Limb (tissue), 2 donors: ENCODE data around the gene TRIM56.
A peak's percentile ranks its signal among the peaks of the same experiment; 100 is the strongest.
"Not testable (repeated sequence)": the region's sequence is repeated elsewhere in the genome, so short reads cannot be mapped to it uniquely, and the experiment has no call there.

Experiments
- DNase-seq, 2 donors: peaks; one replicate each; pipeline ENCODE4 v3.0.0-alpha.2; 2016; ENCODE audit errors: extremely low spot score in 2 of 2

Gene TRIM56

GRCh38 chr7:101111261-101111660 lies 26.0 kb downstream of the TRIM56 start:
- no peak for DNase-seq

GRCh38 chr7:101112233-101112632 lies 27.0 kb downstream of the TRIM56 start:
- DNase-seq = no peak

GRCh38 chr7:101113140-101113539 lies 27.9 kb downstream of the TRIM56 start:
- not testable (repeated sequence) for DNase-seq

- no peak for DNase-seq
Observed at GRCh38 chr7:101113836-101114235, 28.6 kb downstream of the TRIM56 start.

GRCh38 chr7:101114492-101114891 lies 29.2 kb downstream of the TRIM56 start:
- no peak for DNase-seq

GRCh38 chr7:101115215-101115614 lies 29.9 kb downstream of the TRIM56 start:
- DNase-seq = no peak

GRCh38 chr7:101116898-101117297 lies 31.6 kb downstream of the TRIM56 start:
- DNase-seq = no peak

- no peak for DNase-seq
Observed at GRCh38 chr7:101118856-101119255, 33.6 kb downstream of the TRIM56 start.

GRCh38 chr7:101119876-101120275 lies 34.6 kb downstream of the TRIM56 start:
- no peak for DNase-seq

GRCh38 chr7:101120315-101120714 lies 35.0 kb downstream of the TRIM56 start:
- DNase-seq = no peak

GRCh38 chr7:101121631-101121990 lies 36.3 kb downstream of the TRIM56 start:
- DNase-seq = not testable (repeated sequence)

GRCh38 chr7:101121991-101122932 lies 37.0 kb downstream of the TRIM56 start:
- DNase-seq = peak; percentile 83 to 91

- no peak for DNase-seq
Observed at GRCh38 chr7:101122933-101123702, 37.8 kb downstream of the TRIM56 start.

- DNase-seq = no peak
Observed at GRCh38 chr7:101123703-101124068, 38.4 kb downstream of the TRIM56 start.

GRCh38 chr7:101124376-101125056 lies 39.2 kb downstream of the TRIM56 start:
- peak in 1 of 2 donors; percentile 36 for DNase-seq

- DNase-seq = peak; percentile 56 to 78
Observed at GRCh38 chr7:101125989-101126650, 40.8 kb downstream of the TRIM56 start.

- DNase-seq = peak; percentile 87 to 94
Observed at GRCh38 chr7:101126651-101127459, 41.6 kb downstream of the TRIM56 start, which contains the start of gene SERPINE1. TSS of gene SERPINE1 (plus strand) at chr7:101127104. CDS start at chr7:101128394, 1,290 bp downstream.

GRCh38 chr7:101127460-101128039 lies 42.3 kb downstream of the TRIM56 start:
- no peak for DNase-seq

- DNase-seq = no peak
Observed at GRCh38 chr7:101128040-101128834, 43.0 kb downstream of the TRIM56 start.
